ENCODE data around the gene LINC01488. TPM values are rescaled to one million over a fixed set of nuclear protein-coding genes. Genes with fewer than 3 reads are reported as not detected.

The LINC01488 gene
- total RNA-seq, 2 experiments from 2014 or later: not detected

DNA sequence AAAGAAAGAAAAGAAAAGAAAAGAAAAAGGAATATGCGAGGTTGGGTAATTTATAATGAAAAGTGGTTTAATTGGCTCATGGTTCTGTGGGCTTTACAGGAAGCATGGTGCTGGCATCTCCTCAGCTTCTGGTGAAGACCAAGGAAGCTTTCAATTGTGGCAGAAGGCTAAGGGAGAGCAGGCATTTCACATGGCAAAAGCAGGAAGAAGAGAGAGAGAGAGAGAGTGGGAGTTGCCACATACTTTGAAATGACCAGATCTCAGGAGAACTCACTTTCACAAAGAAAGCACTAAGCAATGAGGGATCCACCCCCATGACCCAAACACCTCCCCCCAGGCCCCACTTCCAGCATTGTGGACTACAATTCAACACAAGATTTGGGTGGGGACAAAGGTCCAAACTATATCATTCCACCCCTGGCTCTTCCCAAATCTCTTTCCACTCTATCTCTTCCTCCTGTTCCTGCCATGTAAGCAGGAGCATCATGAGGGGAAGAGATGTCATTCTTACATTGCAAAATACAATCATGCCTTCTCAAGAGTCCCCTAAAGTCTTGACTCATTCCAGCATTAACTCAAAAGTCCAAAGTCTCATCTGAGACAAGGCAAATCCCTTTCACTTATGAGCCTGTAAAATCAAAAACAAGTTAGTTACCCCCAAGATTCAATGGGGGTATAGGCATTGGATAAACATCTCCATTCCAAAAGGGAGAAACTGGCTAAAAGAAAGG lies 38.9 kb downstream of the LINC01488 start:
- Mint-ChIP-seq H3K9me3 (peaks cover 9% of the 10 kb centered on the region), H3K36me3 (ENCODE audit: low read depth) (no peaks in the 10 kb centered on the region), H3K4me1 (ENCODE audit: low read depth) (no peaks in the 10 kb centered on the region), H3K4me3 (no peak overlapping the region), H3K27ac (no peak overlapping the region), H3K27me3 (peaks cover 14% of the 10 kb centered on the region)
- H3K27ac ChIP-seq (ENCODE audit: low read depth in 1 of 2, low read length in 2 of 2): no peak overlapping the region
- no peak overlapping the region for H3K4me3 ChIP-seq (ENCODE audit: low read length)
- ChIA-PET POLR2A (no interaction called here), CTCF (no interaction called here)
- DNase-seq (no peak), ATAC-seq (ENCODE audit: poor library complexity) (no peak)
- TF ChIP-seq, protein P1, sequence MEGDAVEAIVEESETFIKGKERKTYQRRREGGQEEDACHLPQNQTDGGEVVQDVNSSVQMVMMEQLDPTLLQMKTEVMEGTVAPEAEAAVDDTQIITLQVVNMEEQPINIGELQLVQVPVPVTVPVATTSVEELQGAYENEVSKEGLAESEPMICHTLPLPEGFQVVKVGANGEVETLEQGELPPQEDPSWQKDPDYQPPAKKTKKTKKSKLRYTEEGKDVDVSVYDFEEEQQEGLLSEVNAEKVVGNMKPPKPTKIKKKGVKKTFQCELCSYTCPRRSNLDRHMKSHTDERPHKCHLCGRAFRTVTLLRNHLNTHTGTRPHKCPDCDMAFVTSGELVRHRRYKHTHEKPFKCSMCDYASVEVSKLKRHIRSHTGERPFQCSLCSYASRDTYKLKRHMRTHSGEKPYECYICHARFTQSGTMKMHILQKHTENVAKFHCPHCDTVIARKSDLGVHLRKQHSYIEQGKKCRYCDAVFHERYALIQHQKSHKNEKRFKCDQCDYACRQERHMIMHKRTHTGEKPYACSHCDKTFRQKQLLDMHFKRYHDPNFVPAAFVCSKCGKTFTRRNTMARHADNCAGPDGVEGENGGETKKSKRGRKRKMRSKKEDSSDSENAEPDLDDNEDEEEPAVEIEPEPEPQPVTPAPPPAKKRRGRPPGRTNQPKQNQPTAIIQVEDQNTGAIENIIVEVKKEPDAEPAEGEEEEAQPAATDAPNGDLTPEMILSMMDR (IDR thresholded peaks at IDR 0.05): no peak
- H3K9me3 ChIP-seq (ENCODE audit: control insufficient read depth in 1 of 2, insufficient read depth in 1 of 2, low read length in 2 of 2): peaks cover 0 to 17% of the 10 kb centered on the region in 2 experiments
- no peaks in the 10 kb centered on the region for H3K27me3 ChIP-seq (ENCODE audit: control insufficient read depth in 1 of 2, insufficient read depth in 2 of 2, low read length in 2 of 2)
- no peaks in the 10 kb centered on the region for H3K4me1 ChIP-seq (ENCODE audit: insufficient read depth, low read length)
- H3K36me3 ChIP-seq (ENCODE audit: insufficient read depth, low read length): no peaks in the 10 kb centered on the region
- intact Hi-C loops (cut with DNase I, micrococcal nuclease): no loop called here

DNA sequence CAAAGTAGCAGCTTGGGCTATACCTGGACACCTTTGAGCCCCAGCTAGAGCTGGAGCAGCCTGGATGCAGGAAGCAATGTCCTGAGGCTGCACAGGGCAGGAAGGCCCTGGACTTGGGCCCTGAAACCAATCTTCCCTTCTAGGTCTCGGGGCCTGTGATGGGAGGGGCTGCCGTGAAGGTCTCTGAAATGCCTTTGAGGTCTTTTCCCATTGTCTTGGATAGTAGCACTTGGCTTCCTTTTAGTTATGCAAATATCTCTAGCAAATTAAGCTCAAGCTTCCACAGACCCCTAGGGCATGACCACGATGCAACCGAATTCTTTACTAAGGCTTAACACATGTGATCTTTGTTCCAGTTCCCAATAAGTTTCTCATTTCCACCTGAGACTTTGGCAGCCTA lies 40.0 kb downstream of the LINC01488 start:
- H3K9me3 ChIP-seq (ENCODE audit: control insufficient read depth in 1 of 2, insufficient read depth in 1 of 2, low read length in 2 of 2): peaks cover 0 to 7% of the 10 kb centered on the region in 2 experiments
- no peaks in the 10 kb centered on the region for H3K27me3 ChIP-seq (ENCODE audit: control insufficient read depth in 1 of 2, insufficient read depth in 2 of 2, low read length in 2 of 2)
- no peaks in the 10 kb centered on the region for H3K36me3 Mint-ChIP-seq (ENCODE audit: low read depth)
- no peaks in the 10 kb centered on the region for H3K4me1 ChIP-seq (ENCODE audit: insufficient read depth, low read length)
- DNase-seq (no peak), ATAC-seq (ENCODE audit: poor library complexity) (no peak)
- H3K9me3 Mint-ChIP-seq: peaks cover 9% of the 10 kb centered on the region
- peaks cover 19% of the 10 kb centered on the region for H3K27me3 Mint-ChIP-seq
- TF ChIP-seq, protein P1 (IDR thresholded peaks at IDR 0.05): no peak
- no peaks in the 10 kb centered on the region for H3K36me3 ChIP-seq (ENCODE audit: insufficient read depth, low read length)
- no peak overlapping the region for H3K4me3 Mint-ChIP-seq
- H3K4me3 ChIP-seq (ENCODE audit: low read length): no peak overlapping the region
- no peaks in the 10 kb centered on the region for H3K4me1 Mint-ChIP-seq (ENCODE audit: low read depth)
- H3K27ac Mint-ChIP-seq: no peak overlapping the region
- no peak overlapping the region for H3K27ac ChIP-seq (ENCODE audit: low read depth in 1 of 2, low read length in 2 of 2)
- ChIA-PET POLR2A (no interaction called here), CTCF (no interaction called here)
- intact Hi-C loops (cut with DNase I, micrococcal nuclease): no loop called here

DNA sequence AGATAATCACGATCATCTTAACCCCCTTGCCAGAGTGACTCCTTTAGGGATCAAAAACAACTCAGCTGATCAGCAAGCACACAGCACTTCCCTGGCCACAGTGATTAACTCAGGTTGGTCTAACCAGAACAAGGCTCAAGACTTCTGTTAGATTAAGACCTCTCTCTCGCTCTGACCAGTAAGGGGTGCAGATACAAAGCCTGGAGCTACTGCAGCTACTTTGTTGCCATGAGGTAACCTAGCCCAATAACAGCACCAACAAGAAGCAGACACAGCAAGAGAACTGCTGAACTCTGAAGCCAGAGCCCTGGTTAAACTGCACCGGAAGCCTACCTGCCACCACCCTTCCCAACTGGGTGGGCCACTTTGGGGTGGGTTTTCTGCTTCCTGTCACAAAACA lies 42.0 kb downstream of the LINC01488 start:
- H3K9me3 ChIP-seq (ENCODE audit: control insufficient read depth in 1 of 2, insufficient read depth in 1 of 2, low read length in 2 of 2): no peaks in the 10 kb centered on the region
- H3K9me3 Mint-ChIP-seq: peaks cover 4% of the 10 kb centered on the region
- H3K4me3 ChIP-seq (ENCODE audit: low read length): no peak overlapping the region
- H3K27me3 ChIP-seq (ENCODE audit: control insufficient read depth in 1 of 2, insufficient read depth in 2 of 2, low read length in 2 of 2): no peaks in the 10 kb centered on the region
- intact Hi-C loops (cut with DNase I, micrococcal nuclease): no loop called here
- TF ChIP-seq, protein P1 (IDR thresholded peaks at IDR 0.05): no peak
- ChIA-PET POLR2A (no interaction called here), CTCF (no interaction called here)
- H3K27ac Mint-ChIP-seq: no peak overlapping the region
- peaks cover 11% of the 10 kb centered on the region for H3K27me3 Mint-ChIP-seq
- H3K27ac ChIP-seq (ENCODE audit: low read depth in 1 of 2, low read length in 2 of 2): no peak overlapping the region
- H3K36me3 ChIP-seq (ENCODE audit: insufficient read depth, low read length): no peaks in the 10 kb centered on the region
- H3K4me1 Mint-ChIP-seq (ENCODE audit: low read depth): no peaks in the 10 kb centered on the region
- no peak for ATAC-seq (ENCODE audit: poor library complexity)
- no peak overlapping the region for H3K4me3 Mint-ChIP-seq
- DNase-seq: no peak
- no peaks in the 10 kb centered on the region for H3K4me1 ChIP-seq (ENCODE audit: insufficient read depth, low read length)
- H3K36me3 Mint-ChIP-seq (ENCODE audit: low read depth): no peaks in the 10 kb centered on the region

All from CD4-positive, alpha-beta T cell (primary cell).